Measurements from ENCODE around the gene CCDC39.

The CCDC39 gene

GRCh38 chr3:180580934-180581333 is 98.4 kb downstream of the CCDC39 start:
- TF ChIP-seq CTCF (IDR thresholded peaks at IDR 0.05; ENCODE audit: low read depth, low read length), result no peak
- no peak for DNase-seq (ENCODE audit: extremely low read depth, low read depth)

- no peak for TF ChIP-seq CTCF (IDR thresholded peaks at IDR 0.05; ENCODE audit: low read depth, low read length)
- DNase-seq (ENCODE audit: extremely low read depth, low read depth), result no peak
These were observed 103.7 kb downstream of the CCDC39 start for GRCh38 chr3:180575571-180575970.

GRCh38 chr3:180571831-180572598 is 107.3 kb downstream of the CCDC39 start:
- no peak for TF ChIP-seq CTCF (IDR thresholded peaks at IDR 0.05; ENCODE audit: low read depth, low read length)
- no peak for DNase-seq (ENCODE audit: extremely low read depth, low read depth)

- no peak for TF ChIP-seq CTCF (IDR thresholded peaks at IDR 0.05; ENCODE audit: low read depth, low read length)
- no peak for DNase-seq (ENCODE audit: extremely low read depth, low read depth)
These were observed 109.1 kb downstream of the CCDC39 start for GRCh38 chr3:180570238-180570637.

GRCh38 chr3:180564676-180565075 is 114.6 kb downstream of the CCDC39 start:
- TF ChIP-seq CTCF (IDR thresholded peaks at IDR 0.05; ENCODE audit: low read depth, low read length), result no peak
- DNase-seq (ENCODE audit: extremely low read depth, low read depth), result no peak

Data from AG09319 (cell line).